BJ (cell line): ENCODE measurements around the gene MED14. TPM values are rescaled to one million over a fixed set of nuclear protein-coding genes. Genes with fewer than 3 reads are reported as not detected.

ENCODE experiments used
- CTCF ChIA-PET: fragments of 350-600 bp; formaldehyde crosslinking; extraction: SDS; loops from one replicate; lab custom pipeline; 2021; ENCODE audit warnings: antibody characterized with exemption, inconsistent platforms; lab: Yijun Ruan, JAX
- POLR2A ChIA-PET: fragments of 300-600 bp; sonication (Branson Sonifier 250); formaldehyde crosslinking; extraction: SDS; loops from one replicate; lab custom pipeline; 2021; ENCODE audit warnings: antibody characterized with exemption; lab: Charles Lee
- DNase-seq: peaks from one replicate; pipeline ENCODE4 v3.0.0-alpha.2; 2011; ENCODE audit warnings: low read depth
- H3K27me3 ChIP-seq: 2 replicates; pipeline ENCODE4 v1.6.0; 2011; ENCODE audit warnings: low read length; ENCODE audit not compliant: control insufficient read depth, insufficient read depth
- H3K36me3 ChIP-seq: 2 replicates; pipeline ENCODE4 v1.5.1; 2011; ENCODE audit warnings: low read length; ENCODE audit not compliant: control insufficient read depth, insufficient read depth
- H3K4me3 ChIP-seq: 2 replicates; pipeline ENCODE4 v1.5.1; 2011; ENCODE audit warnings: low read depth, mild to moderate bottlenecking, control low read depth, low read length
- CTCF ChIP-seq: IDR thresholded peaks from 2 replicates; pipeline ENCODE4 v1.5.1; 2011; ENCODE audit warnings: low read depth, mild to moderate bottlenecking, control low read depth, inconsistent platforms, low read length, moderate library complexity; ENCODE audit not compliant: insufficient read depth
- polyA plus RNA-seq: library from polyadenylated mRNA; depleted of rRNA; stranded (reverse); fragments of >200 nt; gene quantifications from 2 replicates; pipeline ENCODE4 v1.2.3, GENCODE V29; 2011; rRNA removed

Gene MED14
- polyA plus RNA-seq, 1 experiment: 25.9 TPM

GRCh38 chrX:40603446-40603845 lies 131.9 kb downstream of the MED14 start:
- no peak for TF ChIP-seq CTCF
- no peak overlapping the region for H3K4me3 ChIP-seq
- no peaks in the 10 kb centered on the region for H3K27me3 ChIP-seq
- DNase-seq: no peak
- ChIA-PET CTCF (no interaction called here), POLR2A (no interaction called here)
- no peaks in the 10 kb centered on the region; the same call in 1 of the 2 replicates for H3K36me3 ChIP-seq

Other genes starting within 250 kb of the MED14 start
- gene ATP6AP2, start 154.6 kb downstream of the MED14 start, polyA plus RNA-seq: 297 and 390 TPM in 2 replicates
- not detected in 2 replicates for gene MPC1L, start 112.1 kb downstream of the MED14 start, polyA plus RNA-seq
- gene CXorf38, start 88.0 kb downstream of the MED14 start, polyA plus RNA-seq: 6.2 and 8.1 TPM in 2 replicates